NCI-H748 (cell line): ENCODE data around the gene SEMA4C.

ENCODE experiments used
- DNase-seq: peaks from one replicate; lab custom pipeline; 2025; ENCODE audit not compliant: unreplicated experiment; lab: John Stamatoyannopoulos, UW

Gene SEMA4C

DNA sequence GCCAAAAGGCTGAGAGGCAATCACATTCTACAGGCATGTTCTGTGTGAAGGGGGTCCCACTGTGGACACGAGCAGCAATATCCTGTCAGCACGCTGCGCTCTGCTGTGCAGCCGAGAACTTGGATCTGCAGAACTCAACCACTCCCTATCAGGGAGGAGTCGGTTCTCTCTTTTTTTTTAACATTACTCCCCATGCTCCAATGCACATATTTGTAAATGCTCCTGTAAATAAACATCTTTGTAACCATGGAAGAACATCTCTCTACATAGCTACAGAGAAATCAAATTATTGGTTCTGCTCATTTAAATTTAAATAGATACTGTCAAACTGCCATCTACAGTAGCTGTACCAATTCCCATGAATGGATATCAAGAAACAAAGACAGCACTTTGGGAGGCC, 23.1 kb downstream of the SEMA4C start:
- no peak for DNase-seq

DNA sequence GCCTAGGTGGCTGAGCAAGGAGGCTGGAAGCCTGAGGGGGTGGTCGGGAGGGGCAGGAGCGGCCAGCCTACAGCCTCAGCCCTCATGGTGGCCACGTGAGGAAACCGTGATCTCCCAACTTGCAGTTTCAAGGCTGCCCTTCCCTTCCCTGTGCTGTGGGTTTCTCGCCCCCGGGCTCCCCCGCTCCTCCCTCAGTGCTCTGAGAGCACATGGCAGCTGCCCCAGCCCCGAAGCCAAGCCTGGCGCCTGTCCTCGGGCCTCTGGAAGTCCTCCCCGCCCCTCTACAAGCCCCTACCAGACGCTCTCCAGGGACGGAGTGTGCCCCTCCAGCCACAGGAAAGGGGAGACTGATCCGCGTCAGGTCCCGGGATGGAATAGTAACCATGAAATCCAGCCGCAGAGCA, 25.5 kb downstream of the SEMA4C start:
- DNase-seq, result no peak

DNA sequence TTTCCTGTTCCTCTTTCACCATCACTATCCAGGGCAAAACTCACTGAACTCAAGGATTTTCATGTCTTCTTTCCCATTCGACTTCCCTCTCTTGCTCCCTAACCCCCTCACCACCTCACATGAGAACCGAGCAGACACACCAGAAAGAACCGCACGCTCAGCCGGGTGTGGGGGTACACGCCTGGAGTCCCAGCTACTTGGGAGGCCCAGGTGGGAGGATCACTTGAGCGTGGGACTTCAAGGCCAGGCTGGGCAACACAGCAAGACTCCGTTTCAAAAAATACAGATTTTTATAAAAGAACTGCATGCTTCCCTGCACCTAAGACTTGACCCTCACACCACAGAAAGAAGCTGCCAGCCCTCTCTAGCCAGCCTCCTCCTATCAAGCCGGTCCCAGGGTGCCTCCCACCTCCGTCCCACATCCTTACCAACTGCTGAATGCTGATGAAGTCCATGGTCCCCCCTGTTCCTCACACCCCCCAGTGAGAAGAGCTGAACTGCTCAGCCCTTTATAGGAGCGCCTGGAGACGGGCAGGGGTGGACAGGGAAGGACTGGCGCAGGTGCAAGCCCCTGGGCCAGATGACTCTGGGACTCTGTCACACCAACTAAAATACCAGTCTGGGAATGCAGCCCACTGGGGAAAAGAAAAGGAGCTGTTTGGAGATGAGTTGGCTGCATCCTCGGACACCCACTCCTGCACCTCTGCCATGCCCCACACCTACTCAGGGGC, 26.2 kb downstream of the SEMA4C start, which contains the start of gene ANKRD23:
ANKRD23 (minus strand) TSS at position 484 of the 731 bp plus-strand sequence; CDS start at position 455, 29 bp downstream.
- DNase-seq, result no peak

DNA sequence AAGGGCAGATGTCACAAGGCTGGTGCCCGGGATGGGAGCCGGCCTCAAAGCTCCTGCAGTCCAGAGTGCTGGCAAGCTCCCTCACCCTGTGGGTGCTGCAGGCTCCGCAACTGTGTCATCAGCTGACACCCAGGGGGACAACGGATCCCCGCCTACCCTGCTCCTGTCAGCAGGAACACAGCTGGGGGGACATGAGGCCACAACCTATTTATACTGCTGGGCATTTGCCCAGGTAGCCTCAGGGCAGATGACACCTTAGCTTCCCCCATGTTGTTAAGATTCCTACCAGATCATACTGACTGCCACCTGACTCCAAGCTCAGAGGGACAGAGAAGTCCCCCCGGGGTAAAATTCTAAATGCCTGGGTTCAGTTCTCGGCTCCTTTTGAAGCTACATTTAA, 27.3 kb downstream of the SEMA4C start:
- no peak for DNase-seq

DNA sequence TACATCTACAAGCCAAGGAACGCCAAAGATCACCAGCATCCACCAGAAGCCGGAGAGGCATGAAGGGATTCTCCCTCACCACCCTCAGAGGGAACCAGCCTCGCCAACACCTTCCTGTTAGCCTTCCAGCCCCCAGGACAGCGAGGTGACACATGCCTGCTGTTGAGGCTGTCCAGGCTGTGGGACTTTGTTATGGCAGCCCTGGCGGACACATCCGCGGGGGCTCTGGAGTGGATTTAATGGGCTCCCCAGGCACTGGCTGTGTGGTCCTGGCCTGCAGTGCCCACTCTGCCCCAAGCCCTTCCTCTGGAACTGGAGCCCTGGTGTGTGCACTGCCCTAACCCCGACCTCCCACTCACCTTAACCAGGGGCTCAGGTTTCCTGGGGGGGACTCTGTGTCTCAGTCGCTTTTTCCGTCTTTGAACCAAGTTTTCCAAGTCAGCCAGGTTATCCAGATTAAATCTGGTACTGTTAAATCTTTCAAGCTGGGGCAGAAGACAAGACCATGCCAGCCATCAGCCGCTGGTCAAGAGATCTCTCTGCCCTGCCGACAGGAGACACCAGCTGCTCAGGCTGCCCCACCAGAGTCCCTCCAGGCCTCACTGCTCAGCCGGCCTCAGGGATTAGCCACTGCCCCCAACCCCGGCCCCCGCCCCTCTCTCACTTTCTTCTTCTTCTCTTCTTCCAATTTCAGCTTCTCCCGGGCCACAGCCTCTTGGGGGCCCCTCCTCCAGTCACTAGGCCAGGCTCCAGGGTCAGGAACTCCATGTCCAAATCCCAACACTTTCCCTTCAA, 28.0 kb downstream of the SEMA4C start:
- DNase-seq, result no peak

DNA sequence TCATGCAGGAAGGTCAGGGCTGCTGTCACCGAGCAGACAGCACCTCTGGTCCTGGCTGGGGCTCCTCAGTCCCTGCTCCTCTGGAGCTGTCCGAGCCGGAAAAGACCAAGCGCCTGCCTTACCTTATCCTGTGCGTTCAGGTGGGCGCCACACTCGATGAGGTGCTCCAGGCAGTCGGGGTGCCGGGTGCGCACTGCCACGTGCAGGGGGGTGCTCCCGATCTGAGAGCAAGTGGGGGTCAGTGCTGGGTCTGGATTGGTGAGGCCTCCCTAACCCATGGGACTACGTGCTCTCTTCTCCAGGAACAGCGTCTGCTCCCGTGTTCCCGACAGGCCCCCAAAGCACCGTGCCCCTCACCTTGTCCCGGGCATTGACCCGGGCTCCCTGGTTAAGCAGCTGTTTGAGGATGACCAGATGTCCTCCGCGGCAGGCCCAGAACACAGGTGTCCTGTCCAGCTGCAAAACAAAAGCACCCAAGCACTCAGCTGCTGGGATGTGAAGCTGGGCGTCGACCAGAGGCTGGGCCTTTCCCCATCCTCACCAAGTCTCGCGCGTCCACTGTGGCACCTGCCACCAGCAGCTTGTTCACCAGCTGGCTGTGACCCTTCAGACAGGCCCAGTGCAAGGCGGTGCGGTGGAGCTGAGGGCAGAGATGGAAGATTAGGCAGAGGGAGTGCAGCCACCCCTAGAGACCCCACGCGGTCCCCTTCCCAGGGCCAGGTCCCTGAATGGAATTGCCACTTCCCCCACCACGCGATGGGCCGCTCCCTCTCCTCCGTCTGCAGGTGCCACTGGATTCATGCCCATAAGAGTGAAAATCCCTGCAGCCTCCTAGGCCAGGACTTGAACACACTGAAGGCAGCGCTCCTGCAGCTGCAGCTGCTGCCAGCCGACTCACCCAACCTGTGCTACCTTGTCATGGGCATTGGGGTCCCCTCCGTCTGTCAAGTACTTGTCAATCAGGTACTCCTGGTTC, 29.7 kb downstream of the SEMA4C start:
- DNase-seq, result no peak

DNA sequence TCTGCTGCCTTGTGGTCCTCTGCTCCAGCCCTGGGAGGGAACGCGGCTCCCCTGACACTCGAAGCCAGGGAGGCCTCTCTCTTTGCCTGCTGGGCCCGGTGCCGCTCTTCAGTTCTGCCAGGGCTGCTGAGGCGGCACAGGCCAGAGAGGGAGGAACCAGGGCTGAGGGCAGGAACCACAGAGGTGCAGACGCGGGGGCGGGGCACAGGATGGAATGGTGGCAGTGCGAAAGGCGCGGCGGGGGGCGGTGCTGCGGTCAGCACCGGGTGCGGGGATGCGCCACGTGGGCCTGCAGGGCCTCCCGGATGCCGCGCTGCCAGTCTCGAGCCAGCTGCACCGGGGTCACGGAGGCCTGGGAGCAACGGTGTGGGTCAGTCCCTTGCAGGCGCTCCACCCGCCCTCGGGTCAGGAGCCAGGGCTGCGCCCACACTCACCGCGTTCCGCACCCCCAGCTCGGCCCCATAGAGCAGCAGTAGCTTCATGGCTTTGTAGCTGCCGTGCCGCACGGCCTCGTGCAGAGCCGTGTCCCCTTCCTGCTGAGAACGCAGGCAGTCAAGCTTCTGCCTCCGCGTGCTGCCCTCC, 30.5 kb downstream of the SEMA4C start:
- DNase-seq, result no peak

DNA sequence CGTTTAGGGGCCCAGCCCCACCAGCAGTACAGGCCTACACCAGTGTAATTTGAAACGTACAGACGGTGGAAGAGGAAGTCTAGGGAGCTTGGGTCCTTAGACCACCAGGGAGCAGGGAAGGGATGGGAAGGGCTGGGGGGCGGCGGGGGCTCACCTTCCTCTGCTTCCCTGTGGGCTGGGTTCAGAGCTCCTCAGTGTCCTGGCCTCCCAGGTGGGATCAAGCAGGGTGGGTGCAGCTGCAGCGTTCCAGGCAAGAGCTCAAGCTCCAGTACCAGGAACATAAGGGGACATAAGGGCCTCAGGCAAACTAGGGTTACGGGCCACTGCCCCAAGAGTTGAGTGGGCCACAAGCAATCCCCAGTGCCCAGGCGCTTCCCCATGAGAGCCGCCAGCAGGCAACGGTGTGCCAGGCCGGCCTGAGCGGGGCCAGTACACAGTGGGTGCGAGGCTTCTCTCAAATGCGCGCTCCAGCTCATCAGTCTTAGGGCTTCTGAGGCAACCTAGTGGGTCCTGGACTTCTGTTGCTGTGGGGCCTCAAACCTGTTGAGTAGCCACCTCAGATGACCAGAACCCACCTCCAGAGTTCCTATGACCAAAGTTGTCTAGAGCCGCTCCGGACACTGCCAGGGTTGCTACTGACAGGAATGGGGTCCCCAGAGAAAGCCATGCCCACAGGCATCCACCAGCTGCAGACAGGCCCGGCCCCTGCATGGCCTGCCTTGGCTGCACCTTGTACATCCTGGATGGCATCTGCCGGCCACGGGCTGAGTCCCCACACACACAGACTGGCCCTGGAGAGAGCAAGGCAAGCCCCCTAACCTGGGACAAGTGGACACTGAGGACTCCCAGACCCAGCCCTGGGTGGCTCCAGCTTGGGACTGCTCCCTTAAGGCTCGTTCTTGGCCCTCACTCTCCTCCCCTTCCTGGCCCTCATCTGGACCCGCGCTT, 31.3 kb downstream of the SEMA4C start:
- DNase-seq, result no peak

DNA sequence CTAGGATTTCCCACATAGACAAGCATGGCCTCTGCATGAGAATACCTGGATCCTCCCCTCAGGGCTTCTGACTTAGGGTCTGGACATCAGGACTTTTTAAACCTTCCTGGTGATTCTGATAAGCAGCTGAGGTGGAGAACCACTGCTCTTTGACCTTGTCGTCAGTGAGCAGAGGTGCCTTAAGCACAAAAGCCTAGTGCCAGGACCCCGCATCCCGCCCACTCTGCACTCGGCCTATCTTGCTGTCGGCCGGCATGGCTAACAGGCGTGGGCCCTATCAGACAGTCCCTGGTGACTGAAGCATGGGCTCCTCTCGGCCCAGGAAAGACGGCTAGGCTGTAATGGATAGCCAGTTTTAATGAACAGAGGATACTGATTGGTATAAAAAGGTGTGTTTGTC, 32.3 kb downstream of the SEMA4C start:
- DNase-seq, result no peak

DNA sequence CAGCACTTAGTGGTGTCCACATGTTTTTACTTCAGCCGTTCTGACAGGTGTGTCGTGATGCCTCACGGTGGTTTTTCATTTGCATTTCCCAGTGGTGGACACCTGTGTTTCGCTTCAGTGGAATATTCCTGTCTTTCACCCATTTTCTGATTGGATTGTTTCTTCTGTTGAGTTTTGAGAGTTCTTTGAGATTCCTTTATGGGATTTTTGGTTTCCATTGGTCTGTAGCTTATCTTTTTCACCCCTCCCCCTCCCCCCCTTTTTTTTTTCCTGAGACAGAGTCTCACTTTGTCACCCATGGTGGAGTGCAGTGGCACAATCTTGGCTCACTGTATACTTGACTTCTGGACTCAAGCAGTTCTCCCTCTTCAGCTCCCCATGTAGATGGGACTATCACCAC, 34.0 kb downstream of the SEMA4C start:
- DNase-seq, result no peak

DNA sequence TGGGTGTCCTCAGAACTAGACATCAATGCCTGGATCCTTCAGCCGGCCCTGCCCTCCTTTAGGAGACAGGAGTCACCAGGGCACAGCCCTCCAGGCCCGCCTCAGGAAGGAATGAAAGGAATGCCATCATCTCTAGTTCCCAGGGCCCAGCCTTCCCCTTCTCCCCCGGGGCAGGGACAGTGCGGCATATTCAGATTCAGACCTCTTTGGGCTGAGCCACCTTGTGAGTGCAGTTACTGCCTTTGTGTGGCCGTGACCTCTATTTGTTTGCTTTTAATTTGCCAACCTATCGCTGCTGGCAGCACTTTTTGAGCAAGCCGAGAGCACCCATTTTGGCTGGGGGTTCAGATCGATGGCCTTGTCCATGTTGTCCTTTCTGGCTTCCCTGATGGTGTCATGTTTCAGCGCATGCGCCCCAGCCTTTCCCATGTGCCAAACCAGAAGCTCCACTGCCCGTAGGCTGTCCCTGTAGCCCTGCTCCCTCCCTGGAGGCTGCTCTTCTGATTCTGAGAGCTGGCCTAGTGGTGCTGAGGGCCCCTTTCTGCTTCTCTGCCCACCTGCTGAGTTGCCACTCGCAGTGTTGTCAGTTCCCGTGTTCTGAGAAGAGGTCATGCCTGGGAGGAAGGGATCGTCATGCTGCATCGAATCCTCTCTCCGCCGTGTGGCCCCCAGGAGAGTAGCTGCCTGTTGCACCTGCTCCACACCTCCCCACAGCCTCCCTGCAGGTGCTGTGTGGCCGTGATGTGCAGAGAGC, 36.9 kb downstream of the SEMA4C start:
- peak; percentile 5 for DNase-seq

DNA sequence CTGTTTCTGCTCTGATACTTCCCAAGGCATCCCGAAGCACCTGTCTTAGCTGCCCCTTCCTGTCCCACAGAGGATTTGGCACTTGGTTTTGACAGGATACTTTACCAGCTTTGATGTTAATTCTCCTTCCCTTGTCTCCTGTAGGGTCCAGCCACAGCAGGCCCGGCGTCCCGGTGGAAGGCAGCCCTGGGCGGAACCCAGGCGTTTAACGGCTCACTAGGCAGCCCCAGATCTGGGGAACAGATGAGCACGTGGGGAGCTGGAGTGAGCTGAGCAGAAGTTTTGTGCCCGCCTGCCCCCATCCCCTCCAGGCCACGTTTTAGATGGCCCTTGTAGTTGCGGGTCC, 37.5 kb downstream of the SEMA4C start:
- DNase-seq, result no peak

DNA sequence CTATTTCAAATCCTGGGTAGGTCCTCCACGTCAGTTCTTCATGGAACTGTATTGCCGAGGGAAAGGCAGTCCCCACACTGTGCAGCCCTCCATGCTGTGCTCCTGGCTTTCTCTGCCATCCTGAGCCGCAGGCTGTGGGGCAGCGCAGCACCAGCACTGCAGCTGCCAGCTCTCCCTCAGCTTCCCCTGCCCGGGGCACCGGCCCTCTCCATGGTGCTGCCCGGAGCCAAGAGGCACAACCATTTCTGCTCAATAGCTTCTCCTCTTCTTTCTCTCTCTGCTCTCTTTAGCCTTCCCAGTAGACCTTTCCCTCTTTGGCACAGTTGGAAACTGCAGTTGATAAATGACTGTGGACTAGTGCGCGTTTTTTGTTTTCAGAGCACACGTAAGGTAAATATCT, 38.2 kb downstream of the SEMA4C start:
- no peak for DNase-seq

DNA sequence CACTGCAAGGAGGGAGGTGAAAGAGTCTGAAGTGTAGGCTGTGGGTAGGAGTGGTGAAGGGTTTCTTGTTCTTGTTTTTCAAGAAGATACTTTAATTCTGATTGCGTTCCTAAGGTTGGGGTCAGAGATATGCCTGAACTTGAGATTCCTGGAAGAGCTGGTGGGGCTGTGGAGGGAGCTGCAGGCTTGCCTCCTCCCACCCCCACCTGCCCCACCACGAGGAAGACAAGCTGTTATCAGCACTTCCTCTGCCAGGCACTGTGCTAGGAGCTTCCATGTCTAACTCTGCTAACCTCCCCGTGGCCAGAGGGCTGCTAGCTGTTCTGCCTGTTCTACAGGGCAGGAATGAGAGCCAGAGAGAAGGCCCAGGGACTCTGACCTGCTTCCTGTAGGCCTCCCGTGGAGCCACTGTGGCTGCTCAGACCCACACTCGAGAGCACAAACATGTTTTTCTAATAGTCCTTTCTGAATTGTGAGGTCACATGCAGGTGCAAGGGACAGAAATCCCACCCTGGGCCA, 39.8 kb downstream of the SEMA4C start:
- DNase-seq, result no peak

DNA sequence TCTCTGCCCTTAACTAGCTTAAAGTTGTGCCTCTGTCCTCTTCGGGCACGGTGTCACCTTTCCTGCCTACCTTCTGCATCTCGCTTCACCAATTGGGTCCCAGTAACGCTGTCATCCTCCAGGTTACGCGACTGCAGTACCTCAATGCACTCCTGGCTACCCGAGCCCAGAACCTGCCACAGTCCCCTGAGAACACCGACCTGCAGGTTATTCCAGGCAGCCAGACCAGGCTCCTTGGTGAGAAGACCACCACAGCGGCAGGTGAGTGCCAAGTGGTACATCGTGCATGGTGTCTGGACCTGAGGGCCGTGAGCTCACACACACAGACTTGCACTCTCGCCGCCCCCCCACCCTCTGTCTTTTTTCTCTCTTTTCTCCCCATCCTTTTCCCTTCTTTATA, 41.0 kb downstream of the SEMA4C start:
- no peak for DNase-seq

DNA sequence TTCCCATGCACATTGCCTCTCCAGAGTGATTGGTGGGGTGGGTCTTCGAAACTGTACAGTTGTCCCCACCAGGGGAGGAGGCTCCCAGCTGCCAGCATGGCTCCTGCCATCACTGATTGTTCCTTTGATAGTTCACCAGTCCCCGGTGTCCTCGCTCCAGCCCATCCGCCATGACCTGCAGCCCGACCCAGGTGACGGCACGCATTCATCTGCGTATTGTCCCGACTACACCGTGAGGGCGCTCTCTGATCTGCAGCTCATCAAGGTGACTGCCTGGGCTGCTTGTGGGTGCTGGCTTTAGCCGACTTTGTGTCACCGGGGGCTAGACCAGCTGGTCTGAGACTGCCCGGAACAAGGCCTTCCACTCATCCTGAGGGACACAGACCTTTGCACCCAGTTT, 41.4 kb downstream of the SEMA4C start:
- DNase-seq, result no peak

DNA sequence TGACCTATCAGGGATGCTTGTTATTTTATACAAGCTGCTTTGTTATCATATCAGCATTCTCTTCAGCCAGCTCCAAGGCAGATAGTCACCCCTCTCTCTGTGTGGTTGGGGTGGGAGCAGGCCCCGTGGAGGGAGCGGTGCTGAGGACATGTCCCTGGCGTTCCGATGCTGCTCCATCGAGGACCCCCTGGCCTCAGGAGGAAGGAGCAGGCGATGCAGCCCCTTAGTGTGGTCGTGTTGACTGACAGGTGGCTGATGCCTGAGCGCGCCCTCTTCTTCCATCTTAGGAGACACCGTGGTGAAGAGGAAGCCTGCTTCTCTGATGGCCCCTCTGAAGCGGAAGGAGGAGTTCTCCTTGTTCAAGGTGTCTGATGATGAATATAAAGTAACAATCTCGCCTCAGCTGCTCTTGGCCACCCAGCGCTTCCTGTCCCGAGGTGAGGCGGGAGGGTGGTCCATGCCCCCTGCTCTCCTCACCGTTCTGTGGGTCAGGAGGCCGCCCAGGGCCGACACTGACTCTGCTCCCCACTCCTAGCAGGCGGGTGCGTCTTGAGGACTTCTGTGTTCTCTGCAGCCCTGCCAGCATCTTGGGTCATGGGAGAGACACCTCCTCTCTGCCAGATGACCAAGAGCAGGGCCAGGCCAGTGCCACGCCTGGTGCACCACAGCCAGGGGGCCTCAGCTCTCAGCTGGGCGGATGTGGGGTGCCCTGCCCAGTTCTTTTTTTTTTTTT, 43.2 kb downstream of the SEMA4C start:
- no peak for DNase-seq

DNA sequence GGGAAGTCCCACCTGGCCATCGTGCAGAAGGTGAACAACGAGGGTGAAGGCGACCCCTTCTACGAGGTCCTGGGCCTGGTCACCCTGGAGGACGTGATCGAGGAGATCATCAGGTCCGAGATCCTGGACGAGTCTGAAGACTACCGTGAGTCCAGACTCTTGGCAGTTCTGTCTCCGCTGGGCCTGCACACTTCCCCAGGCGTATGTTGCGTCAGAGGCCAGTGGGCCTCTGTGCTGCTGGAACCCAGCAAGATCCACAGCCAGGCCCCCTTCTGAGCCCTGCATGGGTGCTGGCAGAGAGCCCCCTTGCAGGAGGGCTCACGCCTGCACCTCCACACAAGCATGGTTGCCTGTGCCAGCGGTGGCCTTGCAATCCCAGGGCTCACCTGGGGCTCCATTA, 44.8 kb downstream of the SEMA4C start:
- DNase-seq, result no peak
